ENCODE results near the gene YBEY.

The YBEY gene

DNA sequence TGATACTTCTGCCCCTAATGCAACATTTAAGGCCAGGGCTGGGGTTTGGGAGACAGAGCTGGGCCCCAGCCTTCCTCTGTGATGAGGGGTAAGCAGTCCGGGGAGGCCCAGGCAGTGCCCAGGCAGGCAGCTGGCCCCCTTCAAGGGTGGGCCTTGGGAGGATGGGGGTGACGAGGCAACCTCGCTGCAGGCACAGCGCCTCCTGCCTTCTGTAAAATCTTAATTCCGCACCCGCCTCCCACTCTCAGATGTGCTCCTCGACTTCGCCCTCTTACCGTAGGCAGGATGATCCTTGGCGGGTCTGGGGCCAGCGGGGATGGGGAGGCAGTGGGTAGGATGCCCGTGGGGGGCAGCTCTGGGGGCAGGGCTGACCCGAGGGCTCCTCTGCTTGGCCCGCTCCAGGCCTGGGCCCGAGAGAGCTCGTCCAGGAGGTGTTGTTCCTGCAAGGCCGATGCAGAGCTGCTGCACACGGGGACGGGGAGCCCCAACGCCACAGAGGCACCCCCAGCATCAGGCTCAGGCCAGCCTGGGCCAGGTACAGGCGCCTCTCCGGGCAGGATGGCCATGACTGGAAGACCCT lies 28.4 kb downstream of the YBEY start:
- Histone ChIP-seq H3K4me3 (ENCODE audit: low read depth, low read length) (no peak overlapping the region), H3K27ac (no peak overlapping the region), H3K36me3 (replicated peaks) (no peaks in the 10 kb centered on the region), H3K27me3 (replicated peaks) (no peaks in the 10 kb centered on the region)
- TF ChIP-seq, protein P1, sequence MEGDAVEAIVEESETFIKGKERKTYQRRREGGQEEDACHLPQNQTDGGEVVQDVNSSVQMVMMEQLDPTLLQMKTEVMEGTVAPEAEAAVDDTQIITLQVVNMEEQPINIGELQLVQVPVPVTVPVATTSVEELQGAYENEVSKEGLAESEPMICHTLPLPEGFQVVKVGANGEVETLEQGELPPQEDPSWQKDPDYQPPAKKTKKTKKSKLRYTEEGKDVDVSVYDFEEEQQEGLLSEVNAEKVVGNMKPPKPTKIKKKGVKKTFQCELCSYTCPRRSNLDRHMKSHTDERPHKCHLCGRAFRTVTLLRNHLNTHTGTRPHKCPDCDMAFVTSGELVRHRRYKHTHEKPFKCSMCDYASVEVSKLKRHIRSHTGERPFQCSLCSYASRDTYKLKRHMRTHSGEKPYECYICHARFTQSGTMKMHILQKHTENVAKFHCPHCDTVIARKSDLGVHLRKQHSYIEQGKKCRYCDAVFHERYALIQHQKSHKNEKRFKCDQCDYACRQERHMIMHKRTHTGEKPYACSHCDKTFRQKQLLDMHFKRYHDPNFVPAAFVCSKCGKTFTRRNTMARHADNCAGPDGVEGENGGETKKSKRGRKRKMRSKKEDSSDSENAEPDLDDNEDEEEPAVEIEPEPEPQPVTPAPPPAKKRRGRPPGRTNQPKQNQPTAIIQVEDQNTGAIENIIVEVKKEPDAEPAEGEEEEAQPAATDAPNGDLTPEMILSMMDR (IDR thresholded peaks at IDR 0.05; ENCODE audit: low read depth, low read length, missing control alignments), result peak; percentile 1
- no peak for DNase-seq
- in situ Hi-C loops (cut with HindIII; ENCODE audit: low pct_ligation_motif_present, low sequenced_read_pairs), result no loop called here

DNA sequence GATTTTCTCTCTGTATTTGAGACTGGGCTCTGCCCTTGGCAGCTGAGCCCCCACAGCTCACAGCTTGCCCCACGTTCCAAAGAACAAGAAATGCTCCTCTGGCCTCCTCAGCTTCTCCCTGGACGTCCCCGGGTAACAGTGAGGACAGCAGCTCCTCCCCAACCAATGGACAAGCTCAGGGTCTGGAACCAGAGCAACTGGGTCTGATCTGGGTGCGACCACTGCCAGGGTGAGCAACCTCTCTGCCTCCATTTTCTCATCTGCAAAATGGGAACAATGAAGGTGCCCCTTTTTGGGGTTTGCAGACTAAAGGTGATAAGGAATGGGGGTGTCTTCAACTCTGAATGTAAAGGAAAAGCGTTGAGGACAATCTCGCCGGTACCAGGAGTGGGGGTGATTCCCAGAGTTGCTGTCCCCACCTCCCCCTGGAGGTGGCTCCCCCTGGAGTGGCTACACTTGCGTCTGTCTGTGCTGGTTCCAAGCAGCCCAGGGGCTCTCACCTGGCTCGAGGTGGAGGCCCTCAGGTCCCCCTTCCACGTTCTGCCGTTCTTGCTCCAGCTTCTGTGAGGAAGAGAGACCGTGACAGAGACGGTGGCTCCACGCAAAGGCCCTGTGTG lies 30.7 kb downstream of the YBEY start:
- DNase-seq, result no peak
- Histone ChIP-seq H3K27me3 (replicated peaks) (no peaks in the 10 kb centered on the region), H3K27ac (no peak overlapping the region), H3K36me3 (replicated peaks) (no peaks in the 10 kb centered on the region), H3K4me3 (ENCODE audit: low read depth, low read length) (no peak overlapping the region)
- in situ Hi-C loops (cut with HindIII; ENCODE audit: low pct_ligation_motif_present, low sequenced_read_pairs), result no loop called here
- TF ChIP-seq, protein P1 (IDR thresholded peaks at IDR 0.05; ENCODE audit: low read depth, low read length, missing control alignments), result no peak

DNA sequence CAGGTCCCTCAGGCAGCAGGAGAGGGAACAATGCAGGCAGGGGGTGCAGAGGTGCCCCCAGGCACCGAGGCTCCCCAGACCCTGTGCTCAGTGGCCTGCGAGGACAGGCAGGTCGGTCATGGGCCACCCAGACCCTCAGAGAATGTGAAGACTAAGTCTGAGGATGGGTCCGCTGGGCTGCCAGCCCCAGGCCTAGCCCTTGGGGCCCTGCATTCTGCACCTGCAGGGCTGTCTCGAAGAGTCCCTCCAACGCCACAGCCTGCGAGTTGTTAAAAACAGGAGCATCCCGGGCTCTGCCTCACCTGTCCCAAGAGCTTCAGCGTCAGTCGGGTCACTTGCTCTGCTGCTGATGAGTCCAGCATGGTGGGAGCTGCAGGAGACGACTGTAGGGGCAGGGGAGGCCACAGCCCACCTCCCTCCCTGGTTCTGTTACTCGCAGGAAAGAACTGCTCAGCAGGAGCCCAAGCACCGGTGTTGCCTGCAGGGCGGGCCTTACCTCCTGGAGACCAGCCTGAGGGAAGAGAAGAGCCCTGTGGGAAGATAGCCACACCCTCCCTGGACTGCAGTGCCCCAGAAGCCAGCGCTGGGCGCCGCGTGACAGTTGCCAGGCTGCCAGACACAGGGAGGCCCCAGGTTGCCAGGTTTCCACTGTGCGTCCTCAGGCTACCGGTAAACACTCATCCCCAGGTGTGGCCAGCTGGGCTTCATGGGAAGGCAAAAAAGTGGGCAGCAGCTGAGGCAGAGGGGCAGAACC lies 31.7 kb downstream of the YBEY start:
- H3K27me3 ChIP-seq (replicated peaks), result no peaks in the 10 kb centered on the region
- DNase-seq, result no peak
- H3K4me3 ChIP-seq (ENCODE audit: low read depth, low read length), result no peak overlapping the region
- H3K27ac ChIP-seq, result no peak overlapping the region
- TF ChIP-seq, protein P1 (IDR thresholded peaks at IDR 0.05; ENCODE audit: low read depth, low read length, missing control alignments), result no peak
- H3K36me3 ChIP-seq (replicated peaks), result no peaks in the 10 kb centered on the region
- in situ Hi-C loops (cut with HindIII; ENCODE audit: low pct_ligation_motif_present, low sequenced_read_pairs), result no loop called here

DNA sequence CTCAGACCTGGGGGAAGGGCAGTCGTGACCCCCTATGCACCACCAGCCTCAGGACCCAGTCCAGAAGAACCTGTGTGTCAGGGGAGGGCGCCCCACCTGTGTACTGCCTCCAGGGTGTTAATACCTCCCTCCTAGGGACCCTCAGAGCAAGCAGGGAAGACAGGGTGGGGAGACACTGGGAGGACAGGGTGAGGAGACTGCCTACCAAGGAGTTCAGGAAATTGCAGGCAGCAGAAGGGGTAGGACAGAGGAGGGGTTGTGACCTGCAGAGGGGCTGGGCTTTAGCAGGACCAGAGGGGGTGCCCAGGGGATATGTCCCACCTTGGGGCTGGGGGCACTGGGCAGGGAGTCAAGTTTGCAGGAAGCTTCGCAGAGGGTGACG lies 32.3 kb downstream of the YBEY start:
- H3K4me3 ChIP-seq (ENCODE audit: low read depth, low read length), result no peak overlapping the region
- no peaks in the 10 kb centered on the region for H3K36me3 ChIP-seq (replicated peaks)
- no peak for DNase-seq
- in situ Hi-C loops (cut with HindIII; ENCODE audit: low pct_ligation_motif_present, low sequenced_read_pairs), result no loop called here
- no peaks in the 10 kb centered on the region for H3K27me3 ChIP-seq (replicated peaks)
- TF ChIP-seq, protein P1 (IDR thresholded peaks at IDR 0.05; ENCODE audit: low read depth, low read length, missing control alignments), result no peak
- H3K27ac ChIP-seq, result no peak overlapping the region

DNA sequence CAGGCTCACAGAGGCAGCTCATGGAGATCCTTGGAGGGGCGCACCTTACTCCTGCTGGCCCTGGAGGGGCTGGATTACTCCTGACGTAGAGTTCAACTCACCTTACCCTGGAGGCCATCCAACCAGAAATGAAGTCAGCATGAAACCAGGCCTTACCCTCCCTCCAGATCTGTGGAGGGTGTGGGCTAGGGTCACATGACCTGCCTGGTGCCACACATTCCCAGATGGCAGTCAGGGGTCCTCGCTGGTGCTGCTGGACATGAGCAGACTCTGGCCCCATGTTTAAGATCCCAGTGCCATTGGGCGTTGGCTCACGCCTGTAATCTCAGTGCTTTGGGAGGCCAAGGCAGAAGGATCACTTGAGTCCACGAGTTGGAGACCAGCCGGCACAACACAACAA lies 33.0 kb downstream of the YBEY start:
- in situ Hi-C loops (cut with HindIII; ENCODE audit: low pct_ligation_motif_present, low sequenced_read_pairs), result no loop called here
- Histone ChIP-seq H3K4me3 (ENCODE audit: low read depth, low read length) (no peak overlapping the region), H3K27me3 (replicated peaks) (no peaks in the 10 kb centered on the region), H3K27ac (no peak overlapping the region), H3K36me3 (replicated peaks) (no peaks in the 10 kb centered on the region)
- TF ChIP-seq, protein P1 (IDR thresholded peaks at IDR 0.05; ENCODE audit: low read depth, low read length, missing control alignments), result no peak
- DNase-seq, result no peak

All from brain microvascular endothelial cell (primary cell).